ENCODE data around the gene C1orf105. TPM values are rescaled to one million over a fixed set of nuclear protein-coding genes. Genes with fewer than 3 reads are reported as not detected.

C1orf105 gene
- total RNA-seq, 2 donors from 2014 or later: not detected

GRCh38 chr1:172449585-172450523 lies 29.4 kb downstream of the C1orf105 start:
- no peak overlapping the region for H3K27ac ChIP-seq
- TF ChIP-seq CTCF (IDR thresholded peaks at IDR 0.05): peak; percentile 87

DNA sequence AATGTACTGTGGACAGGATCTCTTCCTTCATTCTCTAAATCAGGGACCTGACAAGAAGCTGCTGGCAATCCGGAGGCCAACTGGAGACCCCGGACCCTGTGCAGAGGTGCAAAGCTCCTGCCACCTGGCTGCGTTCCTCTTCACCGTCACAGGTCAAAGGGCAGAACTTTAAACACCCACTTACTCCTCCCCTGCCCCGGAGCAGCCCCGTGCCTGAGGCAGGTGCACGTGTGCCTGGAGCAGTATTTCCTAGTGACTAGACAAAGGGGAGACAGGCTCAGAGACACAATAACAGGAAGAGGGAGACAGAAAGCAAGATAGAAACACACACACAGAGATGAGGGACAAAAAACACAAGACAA lies 30.0 kb downstream of the C1orf105 start:
- no peak overlapping the region for H3K27ac ChIP-seq
- H3K36me3 ChIP-seq: no peaks in the 10 kb centered on the region
- ATAC-seq (ENCODE audit: insufficient number of reproducible peaks, low FRiP score, low read depth): no peak
- H3K4me1 ChIP-seq (ENCODE audit: control insufficient read depth in 1 of 2, low read depth in 2 of 2): peaks cover 0 to 3% of the 10 kb centered on the region in 2 donors
- H3K27me3 ChIP-seq (replicated peaks; ENCODE audit: insufficient read depth): no peaks in the 10 kb centered on the region
- TF ChIP-seq CTCF (IDR thresholded peaks at IDR 0.05): no peak
- no peaks in the 10 kb centered on the region for H3K9me3 ChIP-seq
- no peak for DNase-seq (ENCODE audit: low spot score)
- no peak overlapping the region for H3K4me3 ChIP-seq

More at GRCh38 chr1:172449585-172450523, 29.4 kb downstream of the C1orf105 start:
- H3K27me3 ChIP-seq (replicated peaks; ENCODE audit: insufficient read depth): no peaks in the 10 kb centered on the region
- peak overlapping the region; percentile 55 for H3K4me3 ChIP-seq
- DNase-seq (ENCODE audit: low spot score): no peak
- peaks cover 0 to 3% of the 10 kb centered on the region in 2 donors for H3K4me1 ChIP-seq (ENCODE audit: control insufficient read depth in 1 of 2, low read depth in 2 of 2)
- ATAC-seq (ENCODE audit: insufficient number of reproducible peaks, low FRiP score, low read depth): peak; percentile 69
- H3K9me3 ChIP-seq: no peaks in the 10 kb centered on the region
- H3K36me3 ChIP-seq: no peaks in the 10 kb centered on the region

- H3K4me1 ChIP-seq (ENCODE audit: control insufficient read depth in 1 of 2, low read depth in 2 of 2): peaks cover 0 to 3% of the 10 kb centered on the region in 2 donors
- H3K27ac ChIP-seq: no peak overlapping the region
- no peak for DNase-seq (ENCODE audit: low spot score)
- no peak for TF ChIP-seq CTCF (IDR thresholded peaks at IDR 0.05)
- no peaks in the 10 kb centered on the region for H3K9me3 ChIP-seq
- no peaks in the 10 kb centered on the region for H3K27me3 ChIP-seq (replicated peaks; ENCODE audit: insufficient read depth)
- ATAC-seq (ENCODE audit: insufficient number of reproducible peaks, low FRiP score, low read depth): no peak
- H3K4me3 ChIP-seq: no peak overlapping the region
- H3K36me3 ChIP-seq: no peaks in the 10 kb centered on the region
These were observed 30.5 kb downstream of the C1orf105 start for GRCh38 chr1:172451002-172451443.

DNA sequence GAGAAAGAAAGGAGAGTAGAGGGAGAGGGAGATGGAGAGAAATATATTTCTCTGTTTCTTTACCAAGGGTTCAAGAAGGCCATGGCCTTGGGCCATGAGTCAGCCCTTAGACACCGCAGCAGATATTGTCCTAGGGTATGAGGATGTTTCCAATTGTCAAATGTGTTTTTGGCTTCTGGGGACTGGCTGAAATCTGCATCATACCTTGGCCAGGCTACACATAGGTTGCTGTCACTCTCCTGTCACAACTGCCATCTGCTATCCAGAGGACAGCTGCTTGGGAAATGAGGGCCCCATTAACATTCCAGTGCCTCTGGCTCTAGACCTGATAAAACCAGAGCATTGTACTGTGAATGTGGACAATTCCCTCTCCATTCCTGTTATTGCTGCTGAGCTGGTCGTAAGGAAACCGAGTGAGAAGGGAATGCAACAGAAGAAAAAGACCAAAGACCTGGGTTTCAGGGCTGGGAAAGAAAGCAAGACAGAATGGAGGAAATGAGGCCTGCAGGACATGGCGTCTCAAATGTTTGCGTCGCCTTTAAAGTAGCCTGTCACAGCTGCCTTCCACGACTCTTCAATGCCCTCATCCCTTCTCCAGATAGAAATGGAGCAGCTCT lies 32.2 kb downstream of the C1orf105 start:
- no peaks in the 10 kb centered on the region for H3K27me3 ChIP-seq (replicated peaks; ENCODE audit: insufficient read depth)
- H3K36me3 ChIP-seq: no peaks in the 10 kb centered on the region
- no peak for TF ChIP-seq CTCF (IDR thresholded peaks at IDR 0.05)
- ATAC-seq (ENCODE audit: insufficient number of reproducible peaks, low FRiP score, low read depth): no peak
- H3K4me1 ChIP-seq (ENCODE audit: control insufficient read depth in 1 of 2, low read depth in 2 of 2): peaks cover 0 to 3% of the 10 kb centered on the region in 2 donors
- no peaks in the 10 kb centered on the region for H3K9me3 ChIP-seq
- no peak overlapping the region for H3K27ac ChIP-seq
- H3K4me3 ChIP-seq: no peak overlapping the region
- DNase-seq (ENCODE audit: low spot score): no peak

DNA sequence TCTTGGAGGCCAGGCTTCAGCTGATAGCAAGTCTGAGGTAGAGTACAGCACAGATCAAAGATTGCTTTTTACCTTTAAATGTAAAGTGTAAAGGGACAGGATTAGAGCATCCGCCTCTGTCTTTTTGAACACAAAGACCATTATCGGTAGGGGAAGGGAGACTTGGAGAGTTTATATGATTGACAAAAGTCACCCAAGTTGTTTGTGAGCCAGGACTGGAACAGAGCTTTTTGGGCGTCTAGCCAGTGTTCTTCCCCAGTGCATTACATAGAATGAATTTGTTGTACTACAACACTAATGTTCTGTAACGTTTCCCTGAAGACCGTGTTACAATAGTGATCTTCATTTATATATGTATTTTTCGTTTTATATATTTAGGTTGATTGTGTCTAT lies 32.7 kb downstream of the C1orf105 start:
- ATAC-seq (ENCODE audit: insufficient number of reproducible peaks, low FRiP score, low read depth) (no peak), DNase-seq (ENCODE audit: low spot score) (no peak)
- H3K9me3 ChIP-seq: no peaks in the 10 kb centered on the region
- no peaks in the 10 kb centered on the region for H3K27me3 ChIP-seq (replicated peaks; ENCODE audit: insufficient read depth)
- no peaks in the 10 kb centered on the region for H3K36me3 ChIP-seq
- no peak overlapping the region for H3K4me3 ChIP-seq
- H3K4me1 ChIP-seq (ENCODE audit: control insufficient read depth in 1 of 2, low read depth in 2 of 2): peaks cover 0 to 3% of the 10 kb centered on the region in 2 donors
- H3K27ac ChIP-seq: no peak overlapping the region
- no peak for TF ChIP-seq CTCF (IDR thresholded peaks at IDR 0.05)

Data from thoracic aorta (tissue), 2 donors.